ENCODE data around the gene CAMK4.

- TF ChIP-seq POLR2A (IDR thresholded peaks at IDR 0.05) = no peak
- no peak for TF ChIP-seq CTCF (IDR thresholded peaks at IDR 0.05)
- TF ChIP-seq POLR2AphosphoS5 (IDR thresholded peaks at IDR 0.05) = no peak
These were observed 278.8 kb downstream of the CAMK4 start for GRCh38 chr5:111502956-111503355.

All from gastroesophageal sphincter (tissue), 3 donors.